LNCaP clone FGC (cell line): ENCODE data around the gene MYH1.

Experiments
- DNase-seq: peaks from one replicate; pipeline ENCODE4 v3.0.0-alpha.2; 2011; ENCODE audit warnings: low read depth
- H3K4me3 ChIP-seq: 2 replicates; pipeline ENCODE4 v1.5.1; 2011; ENCODE audit warnings: mild to moderate bottlenecking, low read depth, low read length, control low read depth
- TF ChIP-seq, protein P1 (sequence below): IDR thresholded peaks from 2 replicates; pipeline ENCODE4 v1.5.1; 2012; ENCODE audit warnings: mild to moderate bottlenecking; ENCODE audit not compliant: control insufficient read depth, insufficient read depth; ENCODE audit errors: extremely low read depth

Gene MYH1

DNA sequence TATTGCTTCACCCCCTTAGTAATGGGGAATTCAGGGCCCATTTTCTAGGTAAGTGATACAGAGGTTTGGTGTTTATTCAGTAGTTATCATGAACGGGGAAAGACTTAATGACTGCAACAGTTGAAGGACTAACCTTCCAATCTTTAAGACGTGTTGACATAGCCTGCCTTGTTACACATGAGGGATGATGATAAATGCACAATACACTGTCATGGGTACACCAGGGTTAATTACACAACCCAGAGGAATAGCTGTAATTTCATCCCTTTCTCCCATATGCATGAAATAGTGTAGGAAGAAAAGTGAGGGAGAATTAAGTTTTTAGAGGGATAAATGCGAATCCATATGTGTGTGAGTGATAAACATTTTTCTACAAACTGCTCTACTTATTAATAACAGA lies 59.6 kb downstream of the MYH1 start:
- TF ChIP-seq, protein P1, sequence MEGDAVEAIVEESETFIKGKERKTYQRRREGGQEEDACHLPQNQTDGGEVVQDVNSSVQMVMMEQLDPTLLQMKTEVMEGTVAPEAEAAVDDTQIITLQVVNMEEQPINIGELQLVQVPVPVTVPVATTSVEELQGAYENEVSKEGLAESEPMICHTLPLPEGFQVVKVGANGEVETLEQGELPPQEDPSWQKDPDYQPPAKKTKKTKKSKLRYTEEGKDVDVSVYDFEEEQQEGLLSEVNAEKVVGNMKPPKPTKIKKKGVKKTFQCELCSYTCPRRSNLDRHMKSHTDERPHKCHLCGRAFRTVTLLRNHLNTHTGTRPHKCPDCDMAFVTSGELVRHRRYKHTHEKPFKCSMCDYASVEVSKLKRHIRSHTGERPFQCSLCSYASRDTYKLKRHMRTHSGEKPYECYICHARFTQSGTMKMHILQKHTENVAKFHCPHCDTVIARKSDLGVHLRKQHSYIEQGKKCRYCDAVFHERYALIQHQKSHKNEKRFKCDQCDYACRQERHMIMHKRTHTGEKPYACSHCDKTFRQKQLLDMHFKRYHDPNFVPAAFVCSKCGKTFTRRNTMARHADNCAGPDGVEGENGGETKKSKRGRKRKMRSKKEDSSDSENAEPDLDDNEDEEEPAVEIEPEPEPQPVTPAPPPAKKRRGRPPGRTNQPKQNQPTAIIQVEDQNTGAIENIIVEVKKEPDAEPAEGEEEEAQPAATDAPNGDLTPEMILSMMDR = no peak
- DNase-seq = no peak
- H3K4me3 ChIP-seq = no peak overlapping the region

DNA sequence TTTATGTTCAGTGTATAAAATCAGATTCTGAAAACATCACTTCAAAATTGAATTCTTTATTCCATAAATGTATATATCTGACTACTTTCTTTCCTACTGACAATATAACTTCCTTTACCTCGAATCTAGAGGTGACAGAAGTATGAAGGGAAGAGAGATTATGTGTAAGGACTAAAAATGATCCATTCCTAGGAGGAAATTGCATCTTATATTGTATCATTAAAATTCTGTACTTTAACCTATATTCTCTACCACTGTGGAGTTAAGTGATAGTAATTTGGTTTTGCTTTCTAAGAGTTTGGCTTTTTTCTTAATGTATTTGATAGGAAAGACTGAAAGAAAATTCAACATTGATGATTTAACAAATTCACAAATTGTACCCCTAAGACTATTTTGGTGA lies 60.4 kb downstream of the MYH1 start:
- no peak for DNase-seq
- no peak overlapping the region for H3K4me3 ChIP-seq
- TF ChIP-seq, protein P1 = no peak

GRCh38 chr17:10447026-10447931 lies 71.1 kb downstream of the MYH1 start:
- no peak for DNase-seq
- TF ChIP-seq, protein P1 = no peak
- H3K4me3 ChIP-seq = no peak overlapping the region
